Fibroblast of villous mesenchyme (primary cell): ENCODE data around the gene MYO1E. TPM values are rescaled to one million over a fixed set of nuclear protein-coding genes. Genes with fewer than 3 reads are reported as not detected.
A peak's percentile ranks its signal among the peaks of the same experiment; 100 is the strongest.

Source experiments
- DNase-seq: peaks from one replicate; pipeline ENCODE4 v3.0.0-alpha.2; 2010; ENCODE audit warnings: low read depth
- H3K4me3 ChIP-seq: 2 replicates; pipeline ENCODE4 v1.5.1; 2011; ENCODE audit warnings: low read depth, mild to moderate bottlenecking, low read length
- total RNA-seq: library from RNA; depleted of rRNA; stranded (reverse); fragments of >200 nt; gene quantifications from 2 replicates; pipeline ENCODE4 v1.2.3, GENCODE V29; 2012
- TF ChIP-seq, protein P1 (sequence below): IDR thresholded peaks from 2 replicates; pipeline ENCODE4 v1.5.1; 2012; ENCODE audit warnings: low read depth, mild to moderate bottlenecking, low read length; ENCODE audit not compliant: insufficient read depth

Gene MYO1E
- total RNA-seq, 1 donor: 107 TPM

DNA sequence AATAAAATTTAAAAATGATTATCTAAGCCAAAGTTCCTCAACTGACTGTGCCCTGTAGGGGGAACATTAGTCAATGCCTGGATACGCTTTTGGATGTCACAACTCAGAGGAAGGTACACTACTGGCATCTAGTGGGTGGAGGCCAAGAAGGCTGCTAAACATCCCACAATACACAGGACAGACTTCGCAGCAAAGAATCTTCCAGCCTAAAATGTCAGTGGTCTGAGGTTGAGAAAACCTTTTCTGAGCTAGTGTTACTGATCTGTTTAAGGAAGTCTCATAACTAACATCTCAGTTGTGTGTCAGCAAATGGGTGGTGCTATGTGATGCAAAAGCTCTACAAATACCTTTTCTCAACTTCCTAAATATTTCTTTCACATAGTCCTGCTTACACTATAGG is 186.9 kb downstream of the MYO1E start:
- no peak for DNase-seq
- no peak overlapping the region for H3K4me3 ChIP-seq
- TF ChIP-seq, protein P1, sequence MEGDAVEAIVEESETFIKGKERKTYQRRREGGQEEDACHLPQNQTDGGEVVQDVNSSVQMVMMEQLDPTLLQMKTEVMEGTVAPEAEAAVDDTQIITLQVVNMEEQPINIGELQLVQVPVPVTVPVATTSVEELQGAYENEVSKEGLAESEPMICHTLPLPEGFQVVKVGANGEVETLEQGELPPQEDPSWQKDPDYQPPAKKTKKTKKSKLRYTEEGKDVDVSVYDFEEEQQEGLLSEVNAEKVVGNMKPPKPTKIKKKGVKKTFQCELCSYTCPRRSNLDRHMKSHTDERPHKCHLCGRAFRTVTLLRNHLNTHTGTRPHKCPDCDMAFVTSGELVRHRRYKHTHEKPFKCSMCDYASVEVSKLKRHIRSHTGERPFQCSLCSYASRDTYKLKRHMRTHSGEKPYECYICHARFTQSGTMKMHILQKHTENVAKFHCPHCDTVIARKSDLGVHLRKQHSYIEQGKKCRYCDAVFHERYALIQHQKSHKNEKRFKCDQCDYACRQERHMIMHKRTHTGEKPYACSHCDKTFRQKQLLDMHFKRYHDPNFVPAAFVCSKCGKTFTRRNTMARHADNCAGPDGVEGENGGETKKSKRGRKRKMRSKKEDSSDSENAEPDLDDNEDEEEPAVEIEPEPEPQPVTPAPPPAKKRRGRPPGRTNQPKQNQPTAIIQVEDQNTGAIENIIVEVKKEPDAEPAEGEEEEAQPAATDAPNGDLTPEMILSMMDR: peak; percentile 15

DNA sequence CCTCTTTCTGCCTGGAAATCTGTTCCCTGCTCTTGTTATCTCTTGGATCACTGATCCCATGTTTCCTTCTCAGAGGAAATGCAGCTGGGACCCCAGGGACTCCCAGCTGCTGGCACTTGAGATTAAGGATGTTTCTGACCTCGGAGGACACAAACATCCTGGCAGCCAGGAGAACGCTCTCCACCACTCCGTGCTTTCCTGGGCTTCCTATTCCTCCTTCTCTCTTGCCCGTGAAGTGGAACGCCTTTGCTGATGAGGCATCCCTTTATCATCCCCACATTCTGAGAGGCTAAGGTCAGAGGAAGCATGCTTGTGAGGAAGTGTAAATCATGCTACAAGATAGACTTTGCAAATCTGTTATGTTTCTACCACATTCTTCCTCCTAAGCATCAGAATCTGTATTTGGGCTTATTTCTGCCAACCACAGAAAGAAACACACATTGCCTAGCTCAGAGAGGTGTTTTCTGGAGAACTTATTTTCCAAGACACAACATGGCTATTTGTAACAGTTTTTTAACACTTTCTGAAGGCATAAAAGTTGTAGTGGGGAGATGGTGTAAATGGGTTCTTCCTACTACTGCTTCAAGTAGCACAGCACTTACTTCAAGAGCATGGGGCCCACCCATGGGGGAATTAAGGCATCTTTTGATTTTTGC is 191.6 kb downstream of the MYO1E start:
- H3K4me3 ChIP-seq: no peak overlapping the region
- DNase-seq: peak; percentile 65
- TF ChIP-seq, protein P1: no peak

DNA sequence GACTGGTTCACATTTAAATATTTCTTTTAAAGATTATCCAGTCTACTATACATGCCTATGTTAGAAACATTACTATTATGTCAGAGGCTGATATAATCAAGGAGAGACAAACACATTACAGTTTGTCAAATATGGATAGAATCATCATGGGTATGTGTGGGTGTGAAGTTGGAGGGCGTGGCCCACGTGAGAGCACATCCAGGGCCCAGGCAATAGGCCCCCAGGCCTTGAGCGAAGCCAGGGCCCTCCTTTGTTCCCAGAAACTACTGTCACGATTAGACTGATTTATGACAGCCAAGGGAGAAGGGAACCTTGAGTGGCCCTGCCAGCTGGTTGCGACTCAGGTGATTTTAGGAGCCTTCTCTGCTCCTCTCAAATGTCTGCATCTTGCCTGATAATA is 193.0 kb downstream of the MYO1E start:
- no peak overlapping the region for H3K4me3 ChIP-seq
- TF ChIP-seq, protein P1: no peak
- no peak for DNase-seq

DNA sequence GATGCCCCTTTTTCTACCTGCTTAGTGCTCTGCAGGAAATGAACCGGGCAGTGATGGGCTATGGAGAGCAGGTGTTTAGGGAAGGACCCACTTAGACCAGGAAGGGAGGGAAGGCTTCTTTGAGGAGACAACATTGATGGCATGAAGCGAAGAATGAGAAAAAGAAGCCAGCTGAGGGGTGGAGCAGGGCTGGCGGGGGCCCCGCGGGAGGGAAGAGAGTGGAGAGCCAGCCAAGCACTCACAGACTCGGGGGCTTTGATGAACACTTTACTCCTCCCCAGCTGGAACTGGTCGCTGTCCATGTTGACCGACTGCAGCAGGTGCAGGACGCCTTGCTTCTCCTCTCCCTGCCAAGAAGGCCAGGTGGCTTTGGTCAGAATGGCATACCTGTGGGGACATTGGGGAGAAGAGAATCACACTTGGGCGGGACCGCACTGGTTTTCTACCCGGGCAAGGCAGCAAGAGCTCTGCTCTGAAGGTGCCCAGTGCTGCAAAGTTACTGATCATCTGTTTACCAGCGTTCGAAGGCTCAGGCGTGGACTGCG is 194.4 kb downstream of the MYO1E start:
- TF ChIP-seq, protein P1: no peak

DNA sequence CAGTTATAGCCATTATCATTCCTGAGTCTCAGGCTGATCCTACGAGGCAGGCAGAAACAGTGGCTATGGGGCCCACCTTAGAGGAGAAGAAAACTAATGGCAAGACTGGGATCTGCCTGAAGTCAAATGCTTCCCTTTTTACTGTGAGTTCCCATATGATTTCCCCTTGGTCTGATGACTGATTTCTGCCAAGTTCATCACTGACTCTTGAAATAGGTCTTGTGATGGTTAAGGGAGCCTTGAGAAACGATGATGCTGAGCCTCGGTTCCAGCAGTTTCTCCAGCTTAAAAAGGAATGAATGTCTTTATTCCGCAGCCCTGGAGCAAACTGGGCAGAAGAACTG is 195.4 kb downstream of the MYO1E start:
- DNase-seq: no peak
- no peak overlapping the region for H3K4me3 ChIP-seq
- TF ChIP-seq, protein P1: no peak

More for the DNA sequence above, 194.4 kb downstream of the MYO1E start:
- no peak for DNase-seq
- no peak overlapping the region for H3K4me3 ChIP-seq

DNA sequence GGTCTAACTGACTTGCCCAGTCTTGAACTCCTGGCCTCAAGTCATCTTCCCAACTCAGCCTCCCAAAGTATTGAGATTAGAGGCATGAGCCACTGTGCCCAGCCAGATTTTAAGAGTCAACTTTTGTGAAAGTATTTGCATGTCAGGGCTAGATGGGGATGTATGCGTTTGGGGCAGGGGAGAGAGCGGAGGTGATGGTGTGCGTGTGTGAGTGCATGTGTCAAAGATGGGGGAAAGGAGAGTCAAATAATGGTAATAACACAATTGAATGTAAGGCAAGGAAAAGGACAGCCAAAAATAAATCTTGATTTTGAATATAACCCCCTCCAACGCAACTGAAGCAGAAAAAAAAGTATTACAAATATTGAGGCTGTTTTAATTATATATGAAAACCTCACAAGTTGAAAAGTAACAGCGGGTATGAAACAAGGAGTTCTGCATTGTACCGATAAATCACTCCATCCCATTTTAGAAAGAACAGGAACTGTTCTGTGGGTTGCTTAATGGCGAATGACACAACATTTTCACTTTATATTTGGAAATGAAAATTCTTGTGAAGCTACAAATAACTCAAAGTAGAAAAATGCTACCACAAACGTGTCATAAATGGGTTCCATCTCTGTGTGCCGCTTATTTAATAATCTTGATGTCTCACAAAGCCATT is 195.9 kb downstream of the MYO1E start:
- no peak for DNase-seq
- H3K4me3 ChIP-seq: no peak overlapping the region
- TF ChIP-seq, protein P1: no peak
